ENCODE data around the gene CAPN1.
A peak's percentile ranks its signal among the peaks of the same experiment; 100 is the strongest.

The CAPN1 gene

DNA sequence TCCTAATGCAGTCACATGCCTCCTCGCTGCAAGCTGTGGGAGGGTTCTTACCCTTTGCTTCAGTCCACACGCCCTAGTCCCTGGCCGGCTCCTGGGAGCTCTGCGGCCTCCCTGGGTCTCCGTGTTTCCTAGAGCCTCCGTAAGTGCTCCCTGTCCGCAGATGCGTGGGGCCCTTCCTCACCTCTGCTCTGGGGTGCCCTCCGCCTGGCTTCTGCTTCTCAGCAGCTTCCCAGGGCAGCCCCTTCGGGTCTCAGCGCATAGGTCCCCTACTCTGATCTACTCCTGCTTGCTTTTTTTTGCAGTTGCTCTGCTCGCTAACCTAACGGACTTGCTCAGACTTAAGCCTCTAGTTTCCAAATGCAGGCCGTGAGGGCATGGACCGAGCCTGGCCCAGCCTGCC is 22.4 kb downstream of the CAPN1 start:
- no peak overlapping the region for H3K4me3 ChIP-seq (ENCODE audit: low read depth, low read length)
- DNase-seq (ENCODE audit: low read depth): no peak
- TF ChIP-seq, protein P1, sequence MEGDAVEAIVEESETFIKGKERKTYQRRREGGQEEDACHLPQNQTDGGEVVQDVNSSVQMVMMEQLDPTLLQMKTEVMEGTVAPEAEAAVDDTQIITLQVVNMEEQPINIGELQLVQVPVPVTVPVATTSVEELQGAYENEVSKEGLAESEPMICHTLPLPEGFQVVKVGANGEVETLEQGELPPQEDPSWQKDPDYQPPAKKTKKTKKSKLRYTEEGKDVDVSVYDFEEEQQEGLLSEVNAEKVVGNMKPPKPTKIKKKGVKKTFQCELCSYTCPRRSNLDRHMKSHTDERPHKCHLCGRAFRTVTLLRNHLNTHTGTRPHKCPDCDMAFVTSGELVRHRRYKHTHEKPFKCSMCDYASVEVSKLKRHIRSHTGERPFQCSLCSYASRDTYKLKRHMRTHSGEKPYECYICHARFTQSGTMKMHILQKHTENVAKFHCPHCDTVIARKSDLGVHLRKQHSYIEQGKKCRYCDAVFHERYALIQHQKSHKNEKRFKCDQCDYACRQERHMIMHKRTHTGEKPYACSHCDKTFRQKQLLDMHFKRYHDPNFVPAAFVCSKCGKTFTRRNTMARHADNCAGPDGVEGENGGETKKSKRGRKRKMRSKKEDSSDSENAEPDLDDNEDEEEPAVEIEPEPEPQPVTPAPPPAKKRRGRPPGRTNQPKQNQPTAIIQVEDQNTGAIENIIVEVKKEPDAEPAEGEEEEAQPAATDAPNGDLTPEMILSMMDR (conservative IDR thresholded peaks at IDR 0.05; ENCODE audit: low read depth, low read length): no peak

DNA sequence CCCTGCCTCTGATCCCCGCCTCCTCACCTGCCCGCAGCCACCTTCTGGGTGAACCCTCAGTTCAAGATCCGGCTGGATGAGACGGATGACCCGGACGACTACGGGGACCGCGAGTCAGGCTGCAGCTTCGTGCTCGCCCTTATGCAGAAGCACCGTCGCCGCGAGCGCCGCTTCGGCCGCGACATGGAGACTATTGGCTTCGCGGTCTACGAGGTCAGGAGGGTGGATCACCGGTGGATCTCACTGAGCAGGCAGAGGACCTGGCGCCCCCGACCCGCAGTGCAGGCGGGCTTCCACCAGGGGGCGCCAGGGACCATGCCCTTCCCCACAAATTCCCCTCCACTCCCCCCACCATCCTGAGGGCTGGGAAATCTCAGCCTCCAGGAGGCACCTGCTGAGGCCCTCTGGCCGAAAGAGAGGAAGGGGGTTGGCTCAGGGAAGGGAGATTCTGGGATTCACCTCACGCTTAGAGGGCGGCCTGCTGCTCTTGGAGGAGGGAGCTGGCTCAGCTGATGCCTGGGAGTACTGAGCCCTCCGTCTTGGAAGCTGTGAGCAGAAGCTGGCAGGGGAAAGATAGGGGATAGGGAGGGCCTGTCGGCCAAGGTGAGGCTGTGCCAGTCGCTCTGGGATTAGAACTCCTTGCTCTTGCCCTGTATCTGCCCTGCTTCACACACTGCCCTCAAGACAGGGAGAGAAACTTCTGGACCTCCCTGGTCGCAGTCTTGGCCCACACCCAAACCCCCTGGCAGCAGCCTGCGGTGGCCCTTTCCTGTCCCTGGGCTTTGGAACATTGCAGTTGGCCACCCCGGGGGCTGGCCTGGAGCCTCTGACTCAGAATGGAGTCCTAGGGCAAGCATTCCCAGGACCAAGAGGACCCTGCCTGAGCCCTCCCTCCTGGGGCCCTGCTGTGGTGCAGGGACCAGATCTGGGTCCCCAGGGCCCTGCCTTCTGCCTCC is 23.2 kb downstream of the CAPN1 start:
- peak; percentile 52 for DNase-seq (ENCODE audit: low read depth)
- no peak overlapping the region for H3K4me3 ChIP-seq (ENCODE audit: low read depth, low read length)
- TF ChIP-seq, protein P1 (conservative IDR thresholded peaks at IDR 0.05; ENCODE audit: low read depth, low read length): peak; percentile 86

DNA sequence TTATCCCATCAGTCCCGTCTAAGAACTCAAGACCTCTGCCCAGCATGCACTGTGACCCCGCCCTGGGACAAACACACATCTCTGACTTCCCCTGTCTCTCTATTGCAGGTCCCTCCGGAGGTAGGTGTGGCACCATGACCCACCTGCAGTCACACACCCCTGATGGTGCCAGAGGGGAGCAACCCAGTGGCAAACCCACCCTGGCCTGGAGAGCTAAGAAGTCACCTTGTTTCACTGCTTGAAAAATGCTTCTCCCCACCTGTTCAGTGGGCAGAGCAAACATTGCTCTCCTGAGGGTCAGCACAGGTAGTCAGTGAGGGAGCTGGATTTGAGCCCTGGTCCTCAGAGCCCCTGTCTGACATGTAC is 23.9 kb downstream of the CAPN1 start:
- H3K4me3 ChIP-seq (ENCODE audit: low read depth, low read length): no peak overlapping the region
- TF ChIP-seq, protein P1 (conservative IDR thresholded peaks at IDR 0.05; ENCODE audit: low read depth, low read length): no peak
- DNase-seq (ENCODE audit: low read depth): no peak

DNA sequence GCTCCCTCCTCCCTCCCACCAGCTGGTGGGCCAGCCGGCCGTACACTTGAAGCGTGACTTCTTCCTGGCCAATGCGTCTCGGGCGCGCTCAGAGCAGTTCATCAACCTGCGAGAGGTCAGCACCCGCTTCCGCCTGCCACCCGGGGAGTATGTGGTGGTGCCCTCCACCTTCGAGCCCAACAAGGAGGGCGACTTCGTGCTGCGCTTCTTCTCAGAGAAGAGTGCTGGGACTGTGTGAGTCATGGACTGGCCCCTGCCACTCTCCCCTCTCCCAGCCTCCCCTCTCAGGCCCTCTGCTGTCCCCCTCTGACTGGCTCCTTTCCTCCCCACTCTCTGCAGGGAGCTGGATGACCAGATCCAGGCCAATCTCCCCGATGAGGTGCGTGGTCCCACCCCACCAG is 24.7 kb downstream of the CAPN1 start:
- TF ChIP-seq, protein P1 (conservative IDR thresholded peaks at IDR 0.05; ENCODE audit: low read depth, low read length): no peak
- no peak for DNase-seq (ENCODE audit: low read depth)
- H3K4me3 ChIP-seq (ENCODE audit: low read depth, low read length): no peak overlapping the region

DNA sequence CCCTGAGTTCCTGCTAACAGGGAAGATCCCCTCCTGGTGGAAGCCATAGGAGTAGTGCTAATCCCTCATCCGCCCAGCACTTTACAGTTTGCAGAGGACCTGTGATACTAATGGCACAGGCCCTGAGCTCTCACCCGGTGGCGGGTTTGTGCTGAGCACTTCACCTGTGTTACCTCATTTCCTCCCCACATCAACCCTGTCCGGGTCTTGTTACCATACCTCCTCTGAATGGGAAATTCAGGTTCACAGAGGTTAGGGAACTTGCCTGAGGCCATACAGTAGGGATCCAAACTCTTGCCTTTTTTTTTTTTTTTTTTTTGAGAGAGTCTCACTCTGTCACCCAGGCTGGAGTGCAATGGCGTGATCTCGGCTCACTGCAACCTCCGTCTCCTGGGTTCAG is 25.2 kb downstream of the CAPN1 start:
- TF ChIP-seq, protein P1 (conservative IDR thresholded peaks at IDR 0.05; ENCODE audit: low read depth, low read length): no peak
- no peak overlapping the region for H3K4me3 ChIP-seq (ENCODE audit: low read depth, low read length)
- no peak for DNase-seq (ENCODE audit: low read depth)

DNA sequence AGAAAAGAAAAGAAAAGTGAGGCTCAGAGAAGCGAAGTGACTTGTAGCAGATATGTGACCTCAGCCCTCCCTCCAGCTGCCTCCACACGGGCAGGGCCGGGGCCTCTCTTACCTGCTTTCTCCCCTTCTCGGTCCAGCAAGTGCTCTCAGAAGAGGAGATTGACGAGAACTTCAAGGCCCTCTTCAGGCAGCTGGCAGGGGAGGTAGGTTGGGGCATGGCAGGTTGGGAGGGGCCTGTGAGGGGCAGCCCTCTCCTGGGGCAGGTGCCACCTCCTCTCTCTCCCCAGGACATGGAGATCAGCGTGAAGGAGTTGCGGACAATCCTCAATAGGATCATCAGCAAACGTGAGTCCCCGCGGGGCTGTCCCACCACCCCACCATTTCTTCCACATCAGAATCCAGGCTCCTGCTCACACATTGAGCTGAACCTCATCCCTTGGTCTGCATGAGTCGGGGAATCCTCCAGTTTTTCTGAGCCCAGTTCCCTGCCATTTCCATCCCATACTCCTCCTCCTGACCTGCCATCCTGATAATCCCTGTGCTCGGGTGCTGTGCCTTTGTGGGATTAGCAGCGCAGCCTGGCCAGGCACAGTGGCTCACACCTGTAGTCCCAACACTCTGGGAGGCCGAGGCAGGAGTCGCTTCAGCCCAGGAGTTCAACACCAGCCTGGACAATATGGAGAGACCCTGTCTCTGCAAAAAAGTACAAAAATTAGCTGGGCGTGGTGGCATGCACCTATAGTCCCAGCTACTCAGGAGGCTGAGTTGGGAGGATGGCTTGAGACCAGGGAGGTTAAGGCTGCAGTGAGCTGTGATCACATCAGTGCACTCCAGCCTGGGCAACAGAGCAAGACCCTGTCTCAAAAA is 26.4 kb downstream of the CAPN1 start:
- TF ChIP-seq, protein P1 (conservative IDR thresholded peaks at IDR 0.05; ENCODE audit: low read depth, low read length): no peak
- DNase-seq (ENCODE audit: low read depth): no peak
- H3K4me3 ChIP-seq (ENCODE audit: low read depth, low read length): no peak overlapping the region

Measured in choroid plexus epithelial cell (primary cell).